PC-9 (cell line): ENCODE measurements around the gene NECTIN1. TPM values are rescaled to one million over a fixed set of nuclear protein-coding genes. Genes with fewer than 3 reads are reported as not detected.

Source experiments
- BruUV-seq: library from RNA; stranded (reverse); fragments of 400-500 nt; replicated peaks from 2 replicates; lab custom pipeline; 2021; lab: Mats Ljungman, UMichigan
- CTCF ChIA-PET: fragments of 300-600 bp; sonication (Branson Sonifier 250); formaldehyde crosslinking; loops from one replicate; lab custom pipeline; 2022; ENCODE audit warnings: antibody characterized with exemption; lab: Charles Lee
- POLR2A ChIA-PET: fragments of 300-600 bp; sonication (Branson Sonifier 250); formaldehyde crosslinking; loops from one replicate; lab custom pipeline; 2022; ENCODE audit warnings: antibody characterized with exemption; ENCODE audit not compliant: unreplicated experiment; lab: Charles Lee
- DNase-seq, 2 experiments: peaks; one replicate each; pipeline versions ENCODE4 v3.0.0 to v3.0.0-alpha.2; 2015 to 2022; ENCODE audit warnings: mixed read lengths in 1 of 2
- H2AFZ ChIP-seq: fragments of 200-600 bp; sonication (generic); 2 replicates; pipeline ENCODE4 v1.8.1; 2017; ENCODE audit warnings: antibody characterized with exemption
- H3F3A ChIP-seq: fragments of 200-600 bp; sonication (generic); 2 replicates; pipeline ENCODE4 v1.8.1; 2017; ENCODE audit warnings: antibody characterized with exemption, mild to moderate bottlenecking, low read depth; ENCODE audit not compliant: insufficient read depth
- H3K27ac ChIP-seq: fragments of 200-600 bp; sonication (generic); 2 replicates; pipeline ENCODE4 v1.6.1; 2016; ENCODE audit warnings: mixed run types
- H3K27me3 ChIP-seq: fragments of 200-600 bp; sonication (generic); 2 replicates; pipeline ENCODE4 v1.6.1; 2016; ENCODE audit warnings: low read depth, mixed run types; ENCODE audit not compliant: insufficient read depth
- H3K36me3 ChIP-seq: fragments of 200-600 bp; sonication (generic); 2 replicates; pipeline ENCODE4 v1.6.1; 2016; ENCODE audit warnings: low read depth, mixed run types
- H3K4me1 ChIP-seq: fragments of 200-600 bp; sonication (generic); replicated peaks from 2 replicates; pipeline ENCODE4 v1.6.1; 2016; ENCODE audit warnings: mixed run types; ENCODE audit not compliant: insufficient read depth
- H3K4me2 ChIP-seq: fragments of 200-600 bp; sonication (generic); 2 replicates; pipeline ENCODE4 v1.6.1; 2017; ENCODE audit warnings: mixed run types
- H3K4me3 ChIP-seq: fragments of 200-600 bp; sonication (generic); 2 replicates; pipeline ENCODE4 v1.6.1; 2016; ENCODE audit warnings: mixed run types
- H3K79me2 ChIP-seq: fragments of 200-600 bp; sonication (generic); 2 replicates; pipeline ENCODE4 v1.6.1; 2017; ENCODE audit warnings: low read depth, mixed run types
- H3K9me2 ChIP-seq: fragments of 200-600 bp; sonication (generic); 2 replicates; pipeline ENCODE4 v1.8.1; 2017; ENCODE audit warnings: mild to moderate bottlenecking; ENCODE audit not compliant: insufficient read depth
- H3K9me3 ChIP-seq: fragments of 200-600 bp; sonication (generic); 2 replicates; pipeline ENCODE4 v1.8.1; 2016; ENCODE audit warnings: low read depth; ENCODE audit not compliant: insufficient read depth
- H4K20me1 ChIP-seq: fragments of 200-600 bp; sonication (generic); 2 replicates; pipeline ENCODE4 v1.8.1; 2017; ENCODE audit not compliant: insufficient read depth
- CTCF ChIP-seq: fragments of 200-600 bp; sonication (generic); conservative IDR thresholded peaks from 2 replicates; pipeline ENCODE4 v1.6.1; 2017; ENCODE audit warnings: mixed run types, antibody characterized with exemption, mild to moderate bottlenecking, moderate library complexity
- EZH2 ChIP-seq: fragments of 200-600 bp; sonication (generic); IDR thresholded peaks from 2 replicates; pipeline ENCODE4 v1.8.0; 2017; ENCODE audit warnings: antibody characterized with exemption, low read depth
- intact Hi-C: fragments of 100-400 bp; cut with micrococcal nuclease; formaldehyde crosslinking; loops from one replicate; pipeline ENCODE4 v1.10.0; 2022; ENCODE audit not compliant: unreplicated experiment
- total RNA-seq: library from RNA; stranded (reverse); gene quantifications from 2 replicates; pipeline ENCODE4 v1.2.3, GENCODE V29; 2021

The NECTIN1 gene
- total RNA-seq, 1 experiment from 2014 or later, result 17.6 TPM

DNA sequence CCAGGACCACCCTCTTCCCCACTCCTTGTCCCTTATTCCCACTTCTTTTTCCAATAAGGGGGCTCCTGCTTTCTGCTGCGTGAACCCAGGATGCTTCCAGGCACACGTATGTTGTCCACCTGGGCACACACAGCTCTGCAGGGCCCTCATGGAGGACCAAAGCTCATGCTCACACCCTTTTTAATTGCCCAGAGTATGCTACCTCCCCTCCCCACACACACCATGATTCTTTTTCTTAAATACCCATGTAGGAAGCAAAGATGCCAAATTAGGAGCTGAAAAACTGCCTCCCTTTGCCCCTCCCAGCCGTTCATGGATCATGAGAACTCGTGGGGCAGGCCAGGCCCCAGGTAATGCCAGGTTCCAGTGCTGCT, 5.1 kb downstream of the NECTIN1 start:
- H4K20me1 ChIP-seq, result peaks cover 11% of the 10 kb centered on the region
- DNase-seq, result no peak
- intact Hi-C loops, result no loop called here
- no peaks in the 10 kb centered on the region for H3F3A ChIP-seq
- no peak overlapping the region for H3K4me3 ChIP-seq
- no peaks in the 10 kb centered on the region for H3K9me3 ChIP-seq
- H3K9me2 ChIP-seq, result no peaks in the 10 kb centered on the region
- ChIA-PET CTCF (no interaction called here), POLR2A (no interaction called here)
- TF ChIP-seq CTCF (no peak), EZH2 (no peak)
- no peaks in the 10 kb centered on the region for H3K27me3 ChIP-seq
- peaks cover 42% of the 10 kb centered on the region for H3K79me2 ChIP-seq
- H3K4me1 ChIP-seq, result peaks cover 28% of the 10 kb centered on the region
- H2AFZ ChIP-seq, result no peak overlapping the region
- no peak overlapping the region for H3K4me2 ChIP-seq
- no peaks in the 10 kb centered on the region for H3K36me3 ChIP-seq
- no TSS peak for BruUV-seq
- H3K27ac ChIP-seq, result no peak overlapping the region

- BruUV-seq, result no TSS peak
- no peak overlapping the region for H3K4me3 ChIP-seq
- H3K9me2 ChIP-seq, result no peaks in the 10 kb centered on the region
- H3F3A ChIP-seq, result no peaks in the 10 kb centered on the region
- intact Hi-C loops, result no loop called here
- no peak for DNase-seq
- peaks cover 42% of the 10 kb centered on the region for H3K79me2 ChIP-seq
- no peak overlapping the region for H3K27ac ChIP-seq
- H4K20me1 ChIP-seq, result peaks cover 16% of the 10 kb centered on the region
- POLR2A ChIA-PET, result no interaction called here
- TF ChIP-seq EZH2 (no peak), CTCF (no peak)
- H3K4me1 ChIP-seq, result peaks cover 28% of the 10 kb centered on the region
- H2AFZ ChIP-seq, result no peak overlapping the region
- H3K36me3 ChIP-seq, result no peaks in the 10 kb centered on the region
- CTCF ChIA-PET, result no interaction called here
- H3K27me3 ChIP-seq, result no peaks in the 10 kb centered on the region
- H3K9me3 ChIP-seq, result no peaks in the 10 kb centered on the region
- H3K4me2 ChIP-seq, result no peak overlapping the region
These were observed 5.6 kb downstream of the NECTIN1 start for GRCh38 chr11:119723243-119723951.

DNA sequence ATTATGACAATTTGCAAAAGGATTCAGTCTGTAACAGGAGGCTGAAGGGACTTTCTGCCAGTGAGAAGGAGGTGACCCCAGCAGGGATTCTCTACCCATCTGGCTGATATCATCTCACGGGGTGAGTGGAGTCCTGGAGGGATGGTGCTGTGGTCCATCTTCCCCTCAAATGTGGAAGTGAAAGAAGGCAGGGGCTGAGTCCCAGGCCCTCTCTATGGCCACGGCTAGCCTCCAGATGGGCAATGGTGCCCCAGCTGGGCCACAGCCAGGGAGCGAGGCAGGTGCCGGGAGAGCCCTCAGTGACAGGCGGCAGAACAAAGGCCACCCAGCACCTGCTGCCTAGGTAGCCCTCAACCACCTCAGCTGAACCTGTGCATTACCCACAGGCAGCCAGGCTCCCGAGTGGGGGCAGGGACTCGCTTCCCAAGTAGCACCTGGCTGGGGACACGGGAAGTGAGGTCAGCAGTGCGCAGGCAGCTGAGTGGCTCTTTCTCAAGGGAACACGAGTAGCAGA, 6.7 kb downstream of the NECTIN1 start:
- intact Hi-C loops, result no loop called here
- H3K36me3 ChIP-seq, result no peaks in the 10 kb centered on the region
- H3K79me2 ChIP-seq, result peaks cover 32% of the 10 kb centered on the region
- H3K9me3 ChIP-seq, result no peaks in the 10 kb centered on the region
- no peak overlapping the region for H2AFZ ChIP-seq
- no peaks in the 10 kb centered on the region for H3K27me3 ChIP-seq
- no peak for TF ChIP-seq CTCF
- no peak for TF ChIP-seq EZH2
- H4K20me1 ChIP-seq, result peaks cover 14% of the 10 kb centered on the region
- no peaks in the 10 kb centered on the region for H3K9me2 ChIP-seq
- ChIA-PET CTCF (no interaction called here), POLR2A (no interaction called here)
- peaks cover 26% of the 10 kb centered on the region for H3K4me1 ChIP-seq
- no TSS peak for BruUV-seq
- no peaks in the 10 kb centered on the region for H3F3A ChIP-seq
- no peak for DNase-seq
- H3K27ac ChIP-seq, result no peak overlapping the region
- no peak overlapping the region for H3K4me2 ChIP-seq
- no peak overlapping the region for H3K4me3 ChIP-seq
